GM04504 (cell line): ENCODE data around the gene FIBIN.
"Not testable (repeated sequence)": the region's sequence is repeated elsewhere in the genome, so short reads cannot be mapped to it uniquely, and the experiment has no call there.

ENCODE experiments used
- DNase-seq: peaks from one replicate; pipeline ENCODE4 v3.0.0-alpha.2; 2012; ENCODE audit warnings: low read depth

Gene FIBIN

GRCh38 chr11:26977209-26977608 lies 16.7 kb upstream of the FIBIN start:
- not testable (repeated sequence) for DNase-seq

GRCh38 chr11:26983645-26984044 lies 10.3 kb upstream of the FIBIN start:
- DNase-seq: no peak

- DNase-seq: no peak
Observed at GRCh38 chr11:26985470-26985869, 8.4 kb upstream of the FIBIN start.

GRCh38 chr11:26985943-26986342 lies 8.0 kb upstream of the FIBIN start:
- DNase-seq: peak; percentile 69

GRCh38 chr11:26987272-26987671 lies 6.6 kb upstream of the FIBIN start:
- no peak for DNase-seq

GRCh38 chr11:26987731-26988130 lies 6.2 kb upstream of the FIBIN start:
- DNase-seq: no peak

- DNase-seq: peak; percentile 76
Observed at GRCh38 chr11:26992031-26992541, 1.8 kb upstream of the FIBIN start.

GRCh38 chr11:26994631-26995095 lies 751 bp downstream of the FIBIN start:
- DNase-seq: no peak

- no peak for DNase-seq
Observed at GRCh38 chr11:26995701-26996460, 2.0 kb downstream of the FIBIN start.

GRCh38 chr11:26997378-26997777 lies 3.5 kb downstream of the FIBIN start:
- no peak for DNase-seq

- not testable (repeated sequence) for DNase-seq
Observed at GRCh38 chr11:27001136-27001730, 7.3 kb downstream of the FIBIN start.

GRCh38 chr11:27002431-27002830 lies 8.5 kb downstream of the FIBIN start:
- no peak for DNase-seq

GRCh38 chr11:27002838-27003237 lies 8.9 kb downstream of the FIBIN start:
- no peak for DNase-seq

- no peak for DNase-seq
Observed at GRCh38 chr11:27004103-27004502, 10.2 kb downstream of the FIBIN start.

GRCh38 chr11:27008811-27009535 lies 15.1 kb downstream of the FIBIN start:
- no peak for DNase-seq

GRCh38 chr11:27011560-27012233 lies 17.8 kb downstream of the FIBIN start:
- no peak for DNase-seq

GRCh38 chr11:27012234-27012921 lies 18.5 kb downstream of the FIBIN start:
- no peak for DNase-seq

GRCh38 chr11:27013781-27014361 lies 20.0 kb downstream of the FIBIN start:
- DNase-seq: no peak

GRCh38 chr11:27018902-27019529 lies 25.1 kb downstream of the FIBIN start:
- no peak for DNase-seq

GRCh38 chr11:27020751-27021150 lies 26.8 kb downstream of the FIBIN start:
- DNase-seq: no peak
